ENCODE results near the gene RNF166.

- TF ChIP-seq CTCF (conservative IDR thresholded peaks at IDR 0.05; ENCODE audit: low read depth, low read length) (no peak), EZH2 (IDR thresholded peaks at IDR 0.05; ENCODE audit: borderline replicate concordance, low read depth, low read length, poor library complexity, severe bottlenecking) (no peak)
Measured at GRCh38 chr16:88722784-88723506, 16.7 kb upstream of the RNF166 start.
